SK-N-MC (cell line): Measurements from ENCODE around the gene PHLDB2.

ENCODE experiments used
- DNase-seq: peaks from one replicate; pipeline ENCODE4 v3.0.0-alpha.2; 2011; ENCODE audit warnings: low read depth, low spot score
- H3K27ac ChIP-seq: fragments of 200-600 bp; sonication (generic); 2 replicates; pipeline ENCODE4 v1.5.1; 2016; ENCODE audit warnings: mixed run types
- H3K36me3 ChIP-seq: fragments of 200-600 bp; sonication (generic); 2 replicates; pipeline ENCODE4 v1.6.1; 2017; ENCODE audit warnings: antibody characterized with exemption, low read length, mixed read lengths; ENCODE audit not compliant: insufficient read depth
- H3K4me3 ChIP-seq: fragments of 200-600 bp; sonication (generic); 2 replicates; pipeline ENCODE4 v1.5.1; 2016
- H3K9ac ChIP-seq: fragments of 200-600 bp; sonication (generic); 2 replicates; pipeline ENCODE4 v1.8.0; 2017; ENCODE audit warnings: mixed run types, mixed read lengths; ENCODE audit not compliant: insufficient read length
- H3K9me3 ChIP-seq: fragments of 200-600 bp; sonication (generic); 2 replicates; pipeline ENCODE4 v1.6.1; 2017; ENCODE audit warnings: low read depth, mild to moderate bottlenecking, antibody characterized with exemption, low read length, moderate library complexity, mixed read lengths
- EZH2 ChIP-seq: fragments of 200-600 bp; sonication (generic); IDR thresholded peaks from one replicate; pipeline ENCODE4 v1.6.1; 2017; ENCODE audit warnings: antibody characterized with exemption
- FOXP2 ChIP-seq: optimal IDR thresholded peaks from 2 replicates; pipeline ENCODE3; 2011; ENCODE audit warnings: mild to moderate bottlenecking, moderate library complexity; ENCODE audit not compliant: insufficient read depth; ENCODE audit errors: extremely low read length, control extremely low read depth
- POLR2AphosphoS5 ChIP-seq: IDR thresholded peaks from 2 replicates; pipeline ENCODE4 v1.6.1; 2012; ENCODE audit warnings: mild to moderate bottlenecking, low read depth, low read length, borderline replicate concordance

PHLDB2 gene

GRCh38 chr3:111936191-111936841 lies 77.3 kb downstream of the PHLDB2 start:
- Histone ChIP-seq H3K9me3 (no peaks in the 10 kb centered on the region), H3K36me3 (no peaks in the 10 kb centered on the region), H3K9ac (no peak overlapping the region), H3K27ac (no peak overlapping the region), H3K4me3 (no peak overlapping the region)
- DNase-seq: peak; percentile 34
- TF ChIP-seq POLR2AphosphoS5 (no peak), EZH2 (no peak), FOXP2 (no peak)

- no peak overlapping the region for H3K27ac ChIP-seq
- H3K4me3 ChIP-seq: no peak overlapping the region
- H3K9ac ChIP-seq: no peak overlapping the region
- H3K9me3 ChIP-seq: no peaks in the 10 kb centered on the region
- no peaks in the 10 kb centered on the region for H3K36me3 ChIP-seq
- TF ChIP-seq POLR2AphosphoS5 (no peak), EZH2 (no peak)
- DNase-seq: no peak
These were observed 77.9 kb downstream of the PHLDB2 start for GRCh38 chr3:111936967-111937366.

GRCh38 chr3:111937871-111938270 lies 78.8 kb downstream of the PHLDB2 start:
- TF ChIP-seq POLR2AphosphoS5 (no peak), FOXP2 (no peak), EZH2 (no peak)
- Histone ChIP-seq H3K4me3 (no peak overlapping the region), H3K27ac (no peak overlapping the region), H3K36me3 (no peaks in the 10 kb centered on the region), H3K9me3 (no peaks in the 10 kb centered on the region), H3K9ac (no peak overlapping the region)
- no peak for DNase-seq

GRCh38 chr3:111939873-111940272 lies 80.8 kb downstream of the PHLDB2 start:
- Histone ChIP-seq H3K36me3 (no peaks in the 10 kb centered on the region), H3K9ac (no peak overlapping the region), H3K4me3 (no peak overlapping the region), H3K9me3 (no peaks in the 10 kb centered on the region), H3K27ac (no peak overlapping the region)
- no peak for TF ChIP-seq EZH2
- TF ChIP-seq POLR2AphosphoS5: no peak
- no peak for TF ChIP-seq FOXP2
- no peak for DNase-seq

GRCh38 chr3:111943533-111943932 lies 84.5 kb downstream of the PHLDB2 start:
- TF ChIP-seq POLR2AphosphoS5 (no peak), EZH2 (no peak), FOXP2 (no peak)
- Histone ChIP-seq H3K9me3 (no peaks in the 10 kb centered on the region), H3K4me3 (no peak overlapping the region), H3K27ac (no peak overlapping the region), H3K9ac (no peak overlapping the region), H3K36me3 (no peaks in the 10 kb centered on the region)
- no peak for DNase-seq

- H3K36me3 ChIP-seq: no peaks in the 10 kb centered on the region
- no peak overlapping the region for H3K4me3 ChIP-seq
- DNase-seq: no peak
- H3K27ac ChIP-seq: no peak overlapping the region
- H3K9ac ChIP-seq: no peak overlapping the region
- H3K9me3 ChIP-seq: no peaks in the 10 kb centered on the region
- TF ChIP-seq FOXP2: no peak
- no peak for TF ChIP-seq POLR2AphosphoS5
- no peak for TF ChIP-seq EZH2
These were observed 85.3 kb downstream of the PHLDB2 start for GRCh38 chr3:111944372-111944771.

GRCh38 chr3:111947231-111947630 lies 88.2 kb downstream of the PHLDB2 start:
- no peak for DNase-seq
- no peak overlapping the region for H3K4me3 ChIP-seq
- no peaks in the 10 kb centered on the region for H3K9me3 ChIP-seq
- no peak for TF ChIP-seq FOXP2
- no peak for TF ChIP-seq POLR2AphosphoS5
- TF ChIP-seq EZH2: no peak
- H3K36me3 ChIP-seq: no peaks in the 10 kb centered on the region
- no peak overlapping the region for H3K9ac ChIP-seq
- no peak overlapping the region for H3K27ac ChIP-seq

GRCh38 chr3:111948786-111949185 lies 89.7 kb downstream of the PHLDB2 start:
- H3K36me3 ChIP-seq: no peaks in the 10 kb centered on the region
- no peak for DNase-seq
- H3K9ac ChIP-seq: no peak overlapping the region
- no peak overlapping the region for H3K27ac ChIP-seq
- no peaks in the 10 kb centered on the region for H3K9me3 ChIP-seq
- TF ChIP-seq FOXP2 (no peak), POLR2AphosphoS5 (no peak)
- no peak overlapping the region for H3K4me3 ChIP-seq

GRCh38 chr3:111949712-111950111 lies 90.6 kb downstream of the PHLDB2 start:
- no peak for TF ChIP-seq FOXP2
- TF ChIP-seq EZH2: no peak
- TF ChIP-seq POLR2AphosphoS5: no peak
- no peak for DNase-seq
- Histone ChIP-seq H3K36me3 (no peaks in the 10 kb centered on the region), H3K4me3 (no peak overlapping the region), H3K9me3 (no peaks in the 10 kb centered on the region), H3K27ac (no peak overlapping the region), H3K9ac (no peak overlapping the region)
